Measurements from ENCODE around the gene ATXN10.

Gene ATXN10

DNA sequence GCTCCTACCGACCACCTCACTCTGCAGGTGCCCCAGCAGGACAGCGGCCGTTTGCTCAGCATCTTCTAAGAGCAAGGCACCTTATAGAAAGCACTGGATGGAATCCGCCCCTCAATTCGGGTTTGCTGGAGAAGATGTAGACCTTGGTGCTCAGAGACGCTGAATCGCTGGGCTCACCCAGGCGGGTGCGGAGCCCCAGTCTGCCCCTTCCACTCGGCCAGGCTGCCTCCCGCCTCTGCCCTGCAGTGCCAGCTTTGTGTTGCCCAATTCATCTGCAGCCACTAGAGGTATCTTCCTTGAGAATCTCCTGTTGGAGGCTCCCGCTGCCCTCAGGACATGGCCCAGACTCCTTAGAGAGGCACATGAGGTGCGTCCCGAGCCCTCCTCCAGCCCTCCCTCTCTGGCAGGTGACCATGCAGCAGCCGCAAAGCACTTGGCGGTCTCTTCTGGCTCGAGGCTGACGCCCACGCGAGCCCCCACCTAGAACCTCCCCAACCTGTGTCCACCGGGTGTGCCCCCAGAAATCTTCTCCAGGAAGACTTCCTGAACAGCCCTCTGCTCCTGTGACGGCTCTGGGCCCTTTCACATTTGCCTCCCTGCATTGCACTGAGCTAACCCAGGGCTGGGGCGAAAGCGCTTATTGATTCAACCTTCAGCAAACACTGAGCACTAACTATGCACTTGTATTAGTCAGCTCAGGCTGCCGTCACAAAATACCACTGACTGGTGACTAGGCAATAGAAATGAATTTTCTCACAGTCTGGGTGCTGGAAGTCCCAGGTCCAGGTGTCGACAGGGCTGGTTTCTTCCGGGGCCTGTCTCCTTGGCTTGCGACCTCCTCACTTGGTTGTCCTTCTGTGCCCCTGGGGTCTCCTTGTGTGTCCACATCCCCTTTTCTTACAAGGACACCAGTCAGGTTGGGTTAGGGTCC is 187.9 kb downstream of the ATXN10 start:
- in situ Hi-C loops (cut with HindIII; ENCODE audit: low sequenced_read_pairs) = no loop called here
- no peak overlapping the region for H3K4me3 ChIP-seq (ENCODE audit: low read depth, low read length)
- peak; percentile 38 for DNase-seq (ENCODE audit: low read depth, low spot score)
- TF ChIP-seq, protein P1, sequence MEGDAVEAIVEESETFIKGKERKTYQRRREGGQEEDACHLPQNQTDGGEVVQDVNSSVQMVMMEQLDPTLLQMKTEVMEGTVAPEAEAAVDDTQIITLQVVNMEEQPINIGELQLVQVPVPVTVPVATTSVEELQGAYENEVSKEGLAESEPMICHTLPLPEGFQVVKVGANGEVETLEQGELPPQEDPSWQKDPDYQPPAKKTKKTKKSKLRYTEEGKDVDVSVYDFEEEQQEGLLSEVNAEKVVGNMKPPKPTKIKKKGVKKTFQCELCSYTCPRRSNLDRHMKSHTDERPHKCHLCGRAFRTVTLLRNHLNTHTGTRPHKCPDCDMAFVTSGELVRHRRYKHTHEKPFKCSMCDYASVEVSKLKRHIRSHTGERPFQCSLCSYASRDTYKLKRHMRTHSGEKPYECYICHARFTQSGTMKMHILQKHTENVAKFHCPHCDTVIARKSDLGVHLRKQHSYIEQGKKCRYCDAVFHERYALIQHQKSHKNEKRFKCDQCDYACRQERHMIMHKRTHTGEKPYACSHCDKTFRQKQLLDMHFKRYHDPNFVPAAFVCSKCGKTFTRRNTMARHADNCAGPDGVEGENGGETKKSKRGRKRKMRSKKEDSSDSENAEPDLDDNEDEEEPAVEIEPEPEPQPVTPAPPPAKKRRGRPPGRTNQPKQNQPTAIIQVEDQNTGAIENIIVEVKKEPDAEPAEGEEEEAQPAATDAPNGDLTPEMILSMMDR (IDR thresholded peaks at IDR 0.05; ENCODE audit: low read depth, low read length) = no peak

DNA sequence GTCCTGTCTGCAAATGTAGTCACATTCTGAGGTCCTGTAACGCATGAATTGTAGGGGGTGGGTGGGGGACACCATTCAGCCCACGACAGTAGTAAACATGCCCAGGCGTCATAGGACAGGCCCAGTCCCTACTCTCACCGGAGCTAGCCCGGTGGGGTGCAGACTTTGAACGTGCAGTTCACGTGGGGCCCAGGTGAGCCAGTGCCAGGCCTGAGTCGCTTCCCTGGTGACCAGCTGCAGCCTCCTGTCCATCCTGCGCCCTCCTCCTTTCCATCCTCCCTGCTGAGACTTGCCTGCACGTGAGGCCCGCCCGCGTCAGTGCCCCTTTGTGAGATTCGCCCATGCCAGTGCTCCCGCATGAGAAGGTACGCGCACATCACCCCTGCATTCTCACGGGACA is 188.6 kb downstream of the ATXN10 start:
- TF ChIP-seq, protein P1 (IDR thresholded peaks at IDR 0.05; ENCODE audit: low read depth, low read length) = no peak

DNA sequence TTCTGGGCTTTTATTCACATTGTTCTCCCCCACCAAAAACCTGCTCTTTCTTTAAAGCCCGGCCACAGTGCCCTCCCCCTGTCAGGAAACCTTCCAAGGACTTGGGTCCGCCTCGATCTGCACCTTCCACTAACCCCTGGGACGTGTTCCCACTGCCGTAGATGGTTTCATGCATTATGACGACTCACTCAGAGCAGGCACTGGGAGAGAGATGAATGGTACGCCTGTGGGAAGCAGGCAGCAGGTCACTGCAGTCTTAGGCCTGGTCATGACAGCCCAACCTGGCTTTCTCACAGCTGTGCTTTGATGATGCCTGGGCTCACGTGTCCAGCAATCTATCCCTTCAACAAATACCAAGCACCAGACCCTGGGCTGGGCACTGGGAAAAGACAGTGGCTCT is 189.6 kb downstream of the ATXN10 start:
- TF ChIP-seq, protein P1 (IDR thresholded peaks at IDR 0.05; ENCODE audit: low read depth, low read length) = no peak
- DNase-seq (ENCODE audit: low read depth, low spot score) = no peak
- no peak overlapping the region for H3K4me3 ChIP-seq (ENCODE audit: low read depth, low read length)
- in situ Hi-C loops (cut with HindIII; ENCODE audit: low sequenced_read_pairs) = no loop called here

More for the DNA sequence above, 188.6 kb downstream of the ATXN10 start:
- in situ Hi-C loops (cut with HindIII; ENCODE audit: low sequenced_read_pairs) = no loop called here
- no peak overlapping the region for H3K4me3 ChIP-seq (ENCODE audit: low read depth, low read length)
- DNase-seq (ENCODE audit: low read depth, low spot score) = no peak

DNA sequence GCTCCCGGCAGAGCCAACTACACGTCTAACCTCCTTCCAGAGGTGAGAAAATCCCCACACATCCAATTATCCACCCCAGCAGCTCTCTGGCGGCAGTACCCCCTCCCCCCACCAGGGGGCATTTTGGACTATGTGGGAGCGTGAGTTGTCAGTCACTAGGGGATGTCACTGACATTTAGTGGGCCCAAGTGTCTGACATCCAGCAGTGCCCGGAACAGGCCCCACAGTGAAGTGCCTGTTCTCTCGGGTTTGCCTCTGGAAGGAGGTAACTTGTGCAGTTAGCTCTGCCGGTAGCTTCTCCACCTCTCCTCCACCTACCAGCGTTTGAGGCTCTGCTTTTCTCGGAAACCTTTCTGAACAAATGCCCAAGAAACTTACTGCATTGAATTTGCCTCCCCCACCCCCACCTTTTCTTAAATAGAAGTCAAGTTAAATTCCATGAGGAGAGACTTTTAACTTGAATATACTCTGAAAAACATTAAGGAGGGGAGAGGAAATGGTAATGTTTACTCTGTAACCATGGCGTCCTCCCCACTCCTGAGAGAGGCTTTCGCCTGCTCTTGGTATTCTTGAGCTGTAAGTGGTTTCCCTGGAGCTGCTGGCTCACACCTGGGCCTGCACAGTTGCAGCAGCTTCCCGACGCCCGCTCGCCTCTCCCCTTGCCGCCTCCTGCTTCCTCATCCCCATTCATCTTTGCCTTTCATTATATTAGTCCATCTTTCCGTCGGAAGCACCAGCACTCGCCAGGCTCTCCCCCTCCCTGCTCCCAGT is 192.5 kb downstream of the ATXN10 start:
- DNase-seq (ENCODE audit: low read depth, low spot score) = peak; percentile 82
- in situ Hi-C loops (cut with HindIII; ENCODE audit: low sequenced_read_pairs) = no loop called here
- no peak overlapping the region for H3K4me3 ChIP-seq (ENCODE audit: low read depth, low read length)
- TF ChIP-seq, protein P1 (IDR thresholded peaks at IDR 0.05; ENCODE audit: low read depth, low read length) = peak; percentile 97

DNA sequence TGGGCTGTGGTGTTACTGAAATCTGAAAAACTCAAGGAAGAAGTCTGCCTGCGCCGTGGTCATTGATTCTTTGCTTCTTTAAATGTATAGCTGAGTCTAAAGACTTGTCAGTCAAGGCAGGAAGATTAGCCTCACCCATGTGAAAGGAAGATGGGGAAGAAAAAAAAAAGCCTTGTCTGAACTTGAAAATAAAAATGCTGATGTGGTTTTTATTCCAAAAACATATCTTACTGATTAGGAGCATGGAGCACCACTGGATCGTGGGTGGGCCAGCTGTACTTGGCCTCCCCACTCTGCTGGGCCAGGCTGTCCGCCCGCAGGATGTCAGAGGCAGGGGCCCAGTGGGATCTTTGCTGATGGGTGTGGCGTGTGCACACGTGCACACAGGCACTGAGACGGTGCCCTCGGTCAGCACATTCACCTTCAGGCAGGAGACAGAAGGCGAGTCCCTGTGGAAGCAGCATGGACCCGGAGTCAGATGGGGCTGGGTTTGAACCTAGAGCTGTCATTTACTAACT is 193.4 kb downstream of the ATXN10 start:
- in situ Hi-C loops (cut with HindIII; ENCODE audit: low sequenced_read_pairs) = no loop called here
- no peak for DNase-seq (ENCODE audit: low read depth, low spot score)
- no peak overlapping the region for H3K4me3 ChIP-seq (ENCODE audit: low read depth, low read length)
- TF ChIP-seq, protein P1 (IDR thresholded peaks at IDR 0.05; ENCODE audit: low read depth, low read length) = no peak

DNA sequence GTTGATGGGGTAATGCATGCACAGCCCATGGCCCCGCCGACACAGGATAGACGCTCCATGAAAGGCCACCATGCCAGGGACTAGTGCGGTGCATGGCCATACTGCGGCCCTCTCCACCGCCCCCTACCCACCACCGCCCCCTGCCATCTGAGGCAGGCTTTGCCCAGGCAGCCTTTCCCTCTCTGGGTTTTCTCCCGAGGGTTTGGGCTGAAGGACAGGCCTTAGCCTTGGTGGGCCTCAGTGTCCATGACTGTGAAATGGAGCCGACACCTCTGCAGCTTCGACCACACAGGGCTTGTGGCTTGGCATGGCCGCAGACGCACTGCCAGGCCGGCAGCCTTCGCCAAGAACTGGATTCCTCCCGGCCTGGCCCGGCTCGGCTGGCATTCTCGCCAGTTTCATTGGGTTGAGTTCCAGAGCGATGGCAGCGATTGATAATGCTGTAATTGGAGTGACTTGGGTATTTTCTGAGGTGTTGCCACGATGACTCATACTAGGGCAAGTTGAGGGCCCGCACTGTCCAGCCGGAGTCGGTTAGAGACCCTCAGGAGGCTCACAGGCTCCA is 194.0 kb downstream of the ATXN10 start:
- TF ChIP-seq, protein P1 (IDR thresholded peaks at IDR 0.05; ENCODE audit: low read depth, low read length) = no peak
- H3K4me3 ChIP-seq (ENCODE audit: low read depth, low read length) = no peak overlapping the region
- no peak for DNase-seq (ENCODE audit: low read depth, low spot score)
- in situ Hi-C loops (cut with HindIII; ENCODE audit: low sequenced_read_pairs) = no loop called here

All from astrocyte of the spinal cord (primary cell).